GM12891 (cell line): ENCODE data around the gene PKD2L2.

Experiments
- POLR2A ChIP-seq: IDR thresholded peaks from 2 replicates; pipeline ENCODE4 v1.6.1; 2011; ENCODE audit warnings: low read depth, low read length, control low read depth
- POLR2AphosphoS5 ChIP-seq: IDR thresholded peaks from 2 replicates; pipeline ENCODE4 v1.6.1; 2011; ENCODE audit warnings: low read depth, low read length, control low read depth
- POU2F2 ChIP-seq: IDR thresholded peaks from 2 replicates; pipeline ENCODE4 v1.6.1; 2011; ENCODE audit warnings: low read depth, mild to moderate bottlenecking, control low read depth, low read length, moderate library complexity
- TAF1 ChIP-seq: IDR thresholded peaks from 2 replicates; pipeline ENCODE4 v1.6.1; 2011; ENCODE audit warnings: low read depth, low read length, control low read depth

DNA sequence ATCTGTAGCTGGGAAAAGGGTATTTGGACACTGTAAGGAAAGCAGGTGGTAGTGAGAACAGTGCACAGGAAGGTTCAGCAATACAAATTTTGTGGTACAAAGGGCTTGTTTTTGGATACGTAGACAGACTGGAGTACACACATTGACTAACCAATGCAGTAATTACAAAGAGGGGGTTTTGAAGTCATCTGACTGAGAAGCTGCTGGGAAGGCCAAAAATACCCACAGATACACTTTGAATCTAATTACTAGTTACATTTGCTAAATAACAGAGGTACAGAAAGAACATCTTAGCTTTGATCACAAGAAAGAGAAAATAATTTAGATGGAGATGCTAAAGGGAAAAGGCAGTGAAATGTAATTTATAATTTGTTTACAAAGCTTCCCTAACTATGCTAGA is 45.9 kb downstream of the PKD2L2 start:
- TF ChIP-seq POLR2A (no peak), POU2F2 (no peak), POLR2AphosphoS5 (no peak), TAF1 (no peak)
